Mesenchymal stem cell (in vitro differentiated cells and primary cell): ENCODE results near the gene TEAD4. TPM values are rescaled to one million over a fixed set of nuclear protein-coding genes. Genes with fewer than 3 reads are reported as not detected.

Experiments used
- DNase-seq: peaks from one replicate; pipeline ENCODE4 v3.0.0-alpha.2; 2013
- H2AFZ ChIP-seq: one replicate; pipeline ENCODE4 v1.6.1; 2013; ENCODE audit warnings: low read depth, mild to moderate bottlenecking, control low read depth, inconsistent platforms, low read length, moderate library complexity
- H2AK5ac ChIP-seq: 2 replicates; pipeline ENCODE4 v1.6.1; 2013; ENCODE audit warnings: low read length, moderate library complexity, mild to moderate bottlenecking, inconsistent platforms; ENCODE audit not compliant: severe bottlenecking
- H2BK120ac ChIP-seq: one replicate; pipeline ENCODE4 v1.6.1; 2013; ENCODE audit warnings: low read depth, mild to moderate bottlenecking, inconsistent platforms, low read length, moderate library complexity
- H2BK12ac ChIP-seq, 2 experiments: one replicate each; pipeline ENCODE4 v1.6.1; 2013; ENCODE audit warnings: inconsistent platforms in 2 of 2, low read length in 2 of 2, mild to moderate bottlenecking in 2 of 2, moderate library complexity in 2 of 2, control low read depth in 1 of 2
- H2BK15ac ChIP-seq: one replicate; pipeline ENCODE4 v1.6.1; 2013; ENCODE audit warnings: mild to moderate bottlenecking, low read depth, inconsistent platforms; ENCODE audit not compliant: poor library complexity, severe bottlenecking
- H2BK5ac ChIP-seq: 2 replicates; pipeline ENCODE4 v1.6.1; 2013; ENCODE audit warnings: low read depth, mild to moderate bottlenecking, low read length, control low read depth, inconsistent platforms; ENCODE audit not compliant: poor library complexity, severe bottlenecking
- H3K14ac ChIP-seq, 2 experiments: one replicate each; pipeline ENCODE4 v1.6.1; 2013; ENCODE audit warnings: inconsistent platforms in 2 of 2, low read length in 2 of 2, control low read depth in 1 of 2, mild to moderate bottlenecking in 1 of 2, moderate library complexity in 1 of 2
- H3K18ac ChIP-seq, 2 experiments: one replicate each; pipeline ENCODE4 v1.6.1; 2013; ENCODE audit warnings: inconsistent platforms in 2 of 2, low read length in 2 of 2, control low read depth in 1 of 2, low read depth in 1 of 2, mild to moderate bottlenecking in 1 of 2
- H3K23ac ChIP-seq, 2 experiments: one replicate each; pipeline ENCODE4 v1.6.1; 2013; ENCODE audit warnings: inconsistent platforms in 2 of 2, low read length in 2 of 2, mild to moderate bottlenecking in 2 of 2, moderate library complexity in 2 of 2, control low read depth in 1 of 2
- H3K27ac ChIP-seq: 2 replicates; pipeline ENCODE4 v1.5.1; 2013; ENCODE audit warnings: mild to moderate bottlenecking, moderate library complexity, low read length, control low read depth, inconsistent platforms; ENCODE audit not compliant: poor library complexity, severe bottlenecking
- H3K27me3 ChIP-seq, 2 experiments: 2 replicates each; pipeline versions ENCODE4 v1.6.1 to v1.7.0; 2013; ENCODE audit warnings: low read length in 2 of 2, mild to moderate bottlenecking in 2 of 2, moderate library complexity in 2 of 2, control low read depth in 1 of 2, inconsistent platforms in 1 of 2; ENCODE audit not compliant: control insufficient read depth in 1 of 2, insufficient read depth in 1 of 2
- H3K36me3 ChIP-seq, 2 experiments: 2 replicates each; pipeline versions ENCODE4 v1.6.1 to v1.7.0; 2013; ENCODE audit warnings: low read length in 2 of 2, control low read depth in 1 of 2, inconsistent platforms in 1 of 2, low read depth in 1 of 2, mild to moderate bottlenecking in 1 of 2; ENCODE audit not compliant: insufficient read depth in 2 of 2, control insufficient read depth in 1 of 2
- H3K4ac ChIP-seq, 2 experiments: one replicate each; pipeline ENCODE4 v1.6.1; 2013; ENCODE audit warnings: inconsistent platforms in 2 of 2, low read length in 2 of 2, mild to moderate bottlenecking in 2 of 2, moderate library complexity in 2 of 2, control low read depth in 1 of 2, low read depth in 1 of 2
- H3K4me1 ChIP-seq: 2 replicates; pipeline ENCODE4 v1.6.1; 2013; ENCODE audit warnings: low read depth, low read length, control low read depth; ENCODE audit not compliant: control insufficient read depth, insufficient read depth
- H3K4me2 ChIP-seq: 2 replicates; pipeline ENCODE4 v1.6.1; 2013; ENCODE audit warnings: low read length, mild to moderate bottlenecking, inconsistent platforms; ENCODE audit not compliant: poor library complexity, severe bottlenecking
- H3K4me3 ChIP-seq, 2 experiments: 2 replicates each; pipeline versions ENCODE4 v1.5.1 to v1.7.0; 2013; ENCODE audit warnings: low read length in 2 of 2, mild to moderate bottlenecking in 2 of 2, control low read depth in 1 of 2, low read depth in 1 of 2; ENCODE audit not compliant: insufficient read depth in 1 of 2
- H3K79me1 ChIP-seq: replicated peaks from 2 replicates; pipeline ENCODE4 v1.6.1; 2013; ENCODE audit warnings: mild to moderate bottlenecking, control low read depth, low read length, inconsistent platforms; ENCODE audit not compliant: poor library complexity, severe bottlenecking
- H3K9ac ChIP-seq: 2 replicates; pipeline ENCODE4 v1.7.0; 2013; ENCODE audit warnings: mild to moderate bottlenecking, low read length, moderate library complexity
- H3K9me3 ChIP-seq: 2 replicates; pipeline ENCODE4 v1.7.0; 2013; ENCODE audit warnings: mild to moderate bottlenecking, low read length; ENCODE audit not compliant: control insufficient read depth
- H4K8ac ChIP-seq: one replicate; pipeline ENCODE4 v1.6.1; 2013; ENCODE audit warnings: inconsistent platforms, mild to moderate bottlenecking, low read length, moderate library complexity
- H4K91ac ChIP-seq: one replicate; pipeline ENCODE4 v1.6.1; 2013; ENCODE audit warnings: mild to moderate bottlenecking, low read length, inconsistent platforms
- WGBS: methylation state at CpG from one replicate; pipeline ENCODE4 v1.1.7; 2013; ENCODE audit warnings: mixed read lengths; 5-methylcytosine and 5-hydroxymethylcytosine counted together
- polyA plus RNA-seq, 2 experiments: library from polyadenylated mRNA; stranded (reverse); fragments of 200-250 nt; gene quantifications; one replicate each; pipeline ENCODE4 v1.2.3, GENCODE V29; 2013

Gene TEAD4
- 16.1 TPM for polyA plus RNA-seq (2013, experiment 1 of 2)
- 16.1 TPM for polyA plus RNA-seq (2013, experiment 2 of 2)

DNA sequence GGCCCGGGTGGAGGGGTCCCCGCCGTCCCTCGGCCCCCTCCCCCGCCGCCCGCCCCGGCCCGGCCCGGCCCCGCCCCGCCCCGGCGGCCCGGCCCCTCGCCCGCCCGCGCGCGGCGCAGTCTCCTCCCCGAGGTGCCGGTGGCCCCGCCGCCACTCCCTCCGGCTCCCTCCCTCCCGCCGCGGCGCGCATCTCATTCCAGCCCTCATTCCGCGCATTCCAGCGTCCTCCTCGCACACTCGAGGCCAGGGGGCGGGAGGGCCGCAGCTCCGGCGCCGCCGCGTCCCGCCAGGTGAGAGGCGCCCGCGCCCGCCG is at the start of gene TEAD4:
TSS of gene TEAD4 (plus strand) at position 206 of the 313 bp plus-strand sequence.
- Histone ChIP-seq H2BK120ac (peak within 1 kb of the TSS; percentile 89), H2BK5ac (peak within 1 kb of the TSS; percentile 95), H3K4me3 (peak within 1 kb of the TSS; percentile 76 to 93), H3K79me1 (peaks cover 4% of the 10 kb centered on the region), H3K27me3 (no peaks in the 10 kb centered on the region), H3K27ac (peak within 1 kb of the TSS; percentile 86), H2AK5ac (peak within 1 kb of the TSS; percentile 22), H3K4me1 (peaks cover 30% of the 10 kb centered on the region), H3K9me3 (no peaks in the 10 kb centered on the region), H3K9ac (peak within 1 kb of the TSS; percentile 83), H3K18ac (peak within 1 kb of the TSS; percentile 86 to 97), H3K36me3 (no peaks in the 10 kb centered on the region), H2BK15ac (peak within 1 kb of the TSS; percentile 97), H4K8ac (peak within 1 kb of the TSS; percentile 95), H3K14ac (peak within 1 kb of the TSS in 1 of 2 experiments; percentile 78), H3K4ac (peak within 1 kb of the TSS; percentile 26 to 82), H4K91ac (peak within 1 kb of the TSS; percentile 87), H2BK12ac (peak within 1 kb of the TSS; percentile 51 to 65), H3K4me2 (peak within 1 kb of the TSS; percentile 88), H3K23ac (peak within 1 kb of the TSS in 1 of 2 experiments; percentile 90), H2AFZ (peak within 1 kb of the TSS; percentile 86)
- 0% methylated on average over 16 of the region's 50 CpGs for WGBS
- peak; percentile 74 for DNase-seq

DNA sequence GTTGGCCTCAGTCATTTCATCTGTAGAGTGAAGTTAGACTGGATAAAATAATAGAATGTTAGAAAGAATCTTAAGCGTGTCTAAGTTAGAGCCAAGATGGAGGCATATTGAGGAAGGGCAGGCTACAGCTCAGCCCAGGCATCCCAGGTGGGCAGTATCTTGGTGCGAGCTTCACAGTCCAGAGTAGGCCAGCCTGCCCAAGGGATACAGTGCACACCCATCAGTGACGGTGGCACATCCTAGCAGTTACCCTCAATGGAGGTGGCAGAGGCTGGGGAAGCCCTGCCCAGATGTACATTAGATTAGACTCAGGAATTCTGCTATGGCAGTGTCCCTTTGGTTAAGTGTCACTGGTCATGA is 47.0 kb upstream of the TEAD4 start:
- Histone ChIP-seq H4K91ac (no peak overlapping the region), H2BK15ac (no peak overlapping the region), H3K4me3 (no peak overlapping the region), H2BK120ac (no peak overlapping the region), H2AK5ac (peak overlapping the region; percentile 95), H3K4me1 (peaks cover 5% of the 10 kb centered on the region), H3K9me3 (no peaks in the 10 kb centered on the region), H2BK12ac (no peak overlapping the region), H3K9ac (no peak overlapping the region), H4K8ac (no peak overlapping the region), H3K79me1 (peaks cover 16% of the 10 kb centered on the region), H3K23ac (no peak overlapping the region), H3K36me3 (peaks cover 17 to 77% of the 10 kb centered on the region in 2 experiments), H2BK5ac (no peak overlapping the region), H3K27me3 (no peaks in the 10 kb centered on the region), H3K4me2 (no peak overlapping the region), H3K4ac (no peak overlapping the region), H2AFZ (no peak overlapping the region), H3K18ac (no peak overlapping the region), H3K14ac (no peak overlapping the region), H3K27ac (peak overlapping the region; percentile 60)
- WGBS: 95% methylated on average over 3 of the region's 3 CpGs
- no peak for DNase-seq

DNA sequence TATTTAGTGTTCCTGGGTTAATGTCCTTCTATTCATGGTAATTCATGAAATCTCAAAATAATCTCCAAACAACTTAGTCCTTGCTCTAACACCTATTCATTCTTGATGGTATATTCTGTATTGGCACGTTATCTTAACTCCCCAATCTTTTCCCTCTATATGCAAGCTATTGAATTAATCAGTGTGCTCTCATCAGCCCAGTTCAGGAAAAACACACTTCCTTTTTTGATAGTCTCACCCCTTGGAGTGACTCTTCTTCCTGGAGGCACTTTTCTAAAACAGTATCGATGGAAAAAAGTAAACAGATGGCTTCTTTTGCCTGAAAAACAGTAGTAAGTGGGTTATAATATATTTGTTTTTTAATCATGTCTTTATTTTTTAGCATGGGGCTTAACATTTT is 39.9 kb upstream of the TEAD4 start:
- no peak overlapping the region for H2BK120ac ChIP-seq
- peaks cover 21% of the 10 kb centered on the region for H3K79me1 ChIP-seq
- no peak overlapping the region for H4K91ac ChIP-seq
- no peak overlapping the region for H2BK12ac ChIP-seq
- H3K4me1 ChIP-seq: peaks cover 1% of the 10 kb centered on the region
- H3K14ac ChIP-seq: no peak overlapping the region
- H3K36me3 ChIP-seq: peaks cover 44 to 83% of the 10 kb centered on the region in 2 experiments
- no peak overlapping the region for H2BK15ac ChIP-seq
- H3K9me3 ChIP-seq: no peaks in the 10 kb centered on the region
- no peak overlapping the region for H3K4me2 ChIP-seq
- no peak overlapping the region for H4K8ac ChIP-seq
- no peak overlapping the region for H2AK5ac ChIP-seq
- H3K18ac ChIP-seq: no peak overlapping the region
- H2BK5ac ChIP-seq: no peak overlapping the region
- no peak overlapping the region for H3K27ac ChIP-seq
- H2AFZ ChIP-seq: no peak overlapping the region
- H3K4me3 ChIP-seq: no peak overlapping the region
- no peak for DNase-seq
- no peak overlapping the region for H3K9ac ChIP-seq
- 100% methylated on average over 1 of the region's 2 CpGs for WGBS
- no peaks in the 10 kb centered on the region for H3K27me3 ChIP-seq
- no peak overlapping the region for H3K4ac ChIP-seq
- no peak overlapping the region for H3K23ac ChIP-seq

DNA sequence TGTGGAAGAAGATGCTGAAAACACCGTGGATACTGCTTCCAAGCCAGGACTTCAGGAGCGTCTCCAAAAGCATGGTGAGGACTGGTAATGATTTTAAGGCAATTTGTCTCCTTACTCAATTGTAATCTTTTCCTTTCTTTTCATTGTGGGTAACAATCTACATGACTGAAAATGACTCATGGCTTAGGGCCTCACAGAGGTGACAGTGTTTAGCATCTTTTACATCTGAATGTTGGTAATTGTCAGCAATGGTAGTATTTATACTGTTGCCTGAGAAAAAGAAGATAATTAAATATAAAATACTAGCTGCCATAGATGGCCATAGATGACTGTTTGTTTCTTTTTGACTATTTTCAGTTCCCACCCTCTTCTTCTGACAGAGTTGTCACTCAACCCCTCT is 36.9 kb upstream of the TEAD4 start:
- WGBS: 75% methylated on average over 2 of the region's 2 CpGs
- no peak overlapping the region for H3K4ac ChIP-seq
- no peak overlapping the region for H4K8ac ChIP-seq
- H2AK5ac ChIP-seq: no peak overlapping the region
- H3K9ac ChIP-seq: no peak overlapping the region
- H3K27me3 ChIP-seq: no peaks in the 10 kb centered on the region
- no peak overlapping the region for H2BK15ac ChIP-seq
- no peaks in the 10 kb centered on the region for H3K9me3 ChIP-seq
- H3K79me1 ChIP-seq: peaks cover 28% of the 10 kb centered on the region
- H3K27ac ChIP-seq: no peak overlapping the region
- no peak overlapping the region for H2AFZ ChIP-seq
- H2BK120ac ChIP-seq: no peak overlapping the region
- H3K36me3 ChIP-seq: peaks cover 47 to 76% of the 10 kb centered on the region in 2 experiments
- H3K23ac ChIP-seq: no peak overlapping the region
- H4K91ac ChIP-seq: no peak overlapping the region
- no peak overlapping the region for H2BK5ac ChIP-seq
- H3K4me3 ChIP-seq: no peak overlapping the region
- H3K4me1 ChIP-seq: peaks cover 1% of the 10 kb centered on the region
- no peak overlapping the region for H3K18ac ChIP-seq
- no peak overlapping the region for H3K4me2 ChIP-seq
- H3K14ac ChIP-seq: no peak overlapping the region
- no peak overlapping the region for H2BK12ac ChIP-seq
- no peak for DNase-seq
